GM19351 (cell line): ENCODE results near the gene CACNB2.
"Not testable (repeated sequence)": the region's sequence is repeated elsewhere in the genome, so short reads cannot be mapped to it uniquely, and the experiment has no call there.

ENCODE experiments used
- ATAC-seq: cut with Tn5 transposase; IDR thresholded peaks from one replicate; pipeline ENCODE4 v1.9.1; 2021; ENCODE audit warnings: mild to moderate bottlenecking, moderate library complexity; ENCODE audit not compliant: unreplicated experiment

Gene CACNB2

GRCh38 chr10:18144928-18145327 is 4.7 kb downstream of the CACNB2 start:
- ATAC-seq: no peak

- no peak for ATAC-seq
These were observed 5.4 kb downstream of the CACNB2 start for GRCh38 chr10:18145652-18146051.

GRCh38 chr10:18149196-18149800 is 9.1 kb downstream of the CACNB2 start:
- no peak for ATAC-seq

GRCh38 chr10:18151356-18151890 is 11.2 kb downstream of the CACNB2 start:
- ATAC-seq: no peak

- ATAC-seq: not testable (repeated sequence)
These were observed 13.2 kb downstream of the CACNB2 start for GRCh38 chr10:18153381-18153780.

- ATAC-seq: no peak
These were observed 15.1 kb downstream of the CACNB2 start for GRCh38 chr10:18155321-18155720.

- ATAC-seq: not testable (repeated sequence)
These were observed 16.6 kb downstream of the CACNB2 start for GRCh38 chr10:18156797-18157196.

- no peak for ATAC-seq
These were observed 17.7 kb downstream of the CACNB2 start for GRCh38 chr10:18157881-18158280.

GRCh38 chr10:18158773-18159265 is 18.6 kb downstream of the CACNB2 start:
- no peak for ATAC-seq

GRCh38 chr10:18159557-18159956 is 19.3 kb downstream of the CACNB2 start:
- no peak for ATAC-seq

GRCh38 chr10:18162021-18162627 is 21.9 kb downstream of the CACNB2 start:
- ATAC-seq: no peak

- no peak for ATAC-seq
These were observed 23.9 kb downstream of the CACNB2 start for GRCh38 chr10:18164093-18164492.

- ATAC-seq: no peak
These were observed 24.6 kb downstream of the CACNB2 start for GRCh38 chr10:18164748-18165361.

GRCh38 chr10:18178854-18179483 is 38.7 kb downstream of the CACNB2 start:
- ATAC-seq: no peak

GRCh38 chr10:18179891-18180290 is 39.7 kb downstream of the CACNB2 start:
- no peak for ATAC-seq

- not testable (repeated sequence) for ATAC-seq
These were observed 41.2 kb downstream of the CACNB2 start for GRCh38 chr10:18181382-18181781.

GRCh38 chr10:18185621-18186020 is 45.4 kb downstream of the CACNB2 start:
- ATAC-seq: no peak

GRCh38 chr10:18190840-18191239 is 50.6 kb downstream of the CACNB2 start:
- no peak for ATAC-seq

GRCh38 chr10:18194634-18195033 is 54.4 kb downstream of the CACNB2 start:
- ATAC-seq: no peak

- ATAC-seq: no peak
These were observed 55.0 kb downstream of the CACNB2 start for GRCh38 chr10:18195060-18195799.
